ENCODE results near the gene ZBTB5. TPM values are rescaled to one million over a fixed set of nuclear protein-coding genes. Genes with fewer than 3 reads are reported as not detected.

The ZBTB5 gene
- total RNA-seq, 1 experiment from 2014 or later, result 8.8 TPM

DNA sequence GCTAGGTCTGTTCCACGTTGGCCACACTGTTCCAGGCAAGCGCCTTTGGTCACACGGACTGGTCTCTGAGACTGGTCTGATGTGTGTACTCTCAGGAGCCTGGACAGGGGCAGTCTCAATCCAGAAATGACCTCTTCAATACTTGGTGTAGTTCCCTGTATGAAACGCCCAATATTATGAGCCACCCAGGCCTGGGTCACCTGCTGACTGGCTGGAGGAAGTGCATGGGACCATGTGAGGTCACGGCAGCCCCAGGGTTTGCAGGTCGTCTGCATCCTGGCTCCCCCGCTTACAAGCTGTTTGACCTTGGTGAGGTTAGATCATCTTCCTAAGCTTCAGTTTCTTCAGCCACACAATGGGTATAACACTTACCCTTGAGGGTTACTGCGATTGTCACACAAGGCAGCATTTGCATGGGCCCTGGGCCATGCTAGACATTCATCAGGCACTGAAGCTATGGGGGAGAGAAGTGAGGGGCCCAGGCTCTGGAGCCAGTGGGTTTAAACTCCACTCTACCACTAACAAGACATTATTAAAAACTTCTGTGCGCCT lies 47.9 kb downstream of the ZBTB5 start:
- peaks cover 28% of the 10 kb centered on the region for H3K4me1 ChIP-seq (replicated peaks; ENCODE audit: insufficient read depth)
- no peaks in the 10 kb centered on the region for H3K27me3 ChIP-seq (ENCODE audit: insufficient read depth, low read depth)
- BruUV-seq (replicated peaks), result no TSS peak
- no peaks in the 10 kb centered on the region for H3K9me2 ChIP-seq (ENCODE audit: insufficient read depth)
- no peak overlapping the region for H2AFZ ChIP-seq
- H3K4me3 ChIP-seq, result no peak overlapping the region
- intact Hi-C loops (cut with micrococcal nuclease; ENCODE audit: unreplicated experiment), result no loop called here
- ChIA-PET CTCF (no interaction called here), POLR2A (ENCODE audit: unreplicated experiment) (no interaction called here)
- no peaks in the 10 kb centered on the region for H4K20me1 ChIP-seq (ENCODE audit: insufficient read depth)
- TF ChIP-seq EZH2 (IDR thresholded peaks at IDR 0.05; ENCODE audit: low read depth), result no peak
- TF ChIP-seq, protein P1, sequence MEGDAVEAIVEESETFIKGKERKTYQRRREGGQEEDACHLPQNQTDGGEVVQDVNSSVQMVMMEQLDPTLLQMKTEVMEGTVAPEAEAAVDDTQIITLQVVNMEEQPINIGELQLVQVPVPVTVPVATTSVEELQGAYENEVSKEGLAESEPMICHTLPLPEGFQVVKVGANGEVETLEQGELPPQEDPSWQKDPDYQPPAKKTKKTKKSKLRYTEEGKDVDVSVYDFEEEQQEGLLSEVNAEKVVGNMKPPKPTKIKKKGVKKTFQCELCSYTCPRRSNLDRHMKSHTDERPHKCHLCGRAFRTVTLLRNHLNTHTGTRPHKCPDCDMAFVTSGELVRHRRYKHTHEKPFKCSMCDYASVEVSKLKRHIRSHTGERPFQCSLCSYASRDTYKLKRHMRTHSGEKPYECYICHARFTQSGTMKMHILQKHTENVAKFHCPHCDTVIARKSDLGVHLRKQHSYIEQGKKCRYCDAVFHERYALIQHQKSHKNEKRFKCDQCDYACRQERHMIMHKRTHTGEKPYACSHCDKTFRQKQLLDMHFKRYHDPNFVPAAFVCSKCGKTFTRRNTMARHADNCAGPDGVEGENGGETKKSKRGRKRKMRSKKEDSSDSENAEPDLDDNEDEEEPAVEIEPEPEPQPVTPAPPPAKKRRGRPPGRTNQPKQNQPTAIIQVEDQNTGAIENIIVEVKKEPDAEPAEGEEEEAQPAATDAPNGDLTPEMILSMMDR (conservative IDR thresholded peaks at IDR 0.05), result no peak
- no peaks in the 10 kb centered on the region for H3K79me2 ChIP-seq (ENCODE audit: low read depth)
- DNase-seq, result no peak
- H3K4me2 ChIP-seq, result no peak overlapping the region
- H3K27ac ChIP-seq, result no peak overlapping the region
- no peaks in the 10 kb centered on the region for H3K36me3 ChIP-seq (ENCODE audit: low read depth)
- H3F3A ChIP-seq (ENCODE audit: insufficient read depth, low read depth), result peaks cover 12% of the 10 kb centered on the region
- H3K9me3 ChIP-seq (ENCODE audit: insufficient read depth, low read depth), result no peaks in the 10 kb centered on the region

DNA sequence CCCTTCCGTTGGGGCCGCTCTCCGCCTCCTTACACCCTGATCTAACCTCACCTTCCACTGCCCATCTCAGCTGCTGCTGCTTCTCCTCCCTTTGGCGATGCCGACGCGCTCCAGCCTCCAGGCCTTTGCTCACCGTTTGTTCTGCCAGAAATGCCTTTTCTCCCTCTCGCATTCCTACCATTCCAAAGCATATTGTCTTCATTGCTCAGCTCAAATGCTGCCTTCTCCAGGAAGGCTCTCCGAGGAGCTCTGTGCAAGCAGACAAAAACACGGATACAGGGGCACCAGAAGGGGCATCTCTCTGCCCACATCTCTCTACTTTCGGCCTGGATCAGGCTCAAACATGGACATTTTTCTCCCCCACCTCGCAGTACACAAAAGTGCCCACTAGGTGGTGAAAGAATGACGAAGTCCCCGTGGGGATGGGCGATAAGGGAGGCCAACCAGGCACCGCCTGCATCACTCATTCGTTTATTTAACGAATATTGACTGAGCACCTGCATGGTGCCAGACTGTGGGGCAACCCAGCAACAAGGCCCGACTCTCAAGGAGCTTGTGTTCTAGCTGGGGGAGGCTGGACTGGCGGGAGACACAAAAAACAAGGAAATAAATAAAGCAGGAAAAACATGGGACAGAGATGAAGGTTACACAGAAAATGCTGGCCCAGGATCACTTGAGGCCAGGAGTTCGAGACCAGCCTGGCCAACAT lies 50.1 kb downstream of the ZBTB5 start:
- Histone ChIP-seq H4K20me1 (ENCODE audit: insufficient read depth) (no peaks in the 10 kb centered on the region), H3K4me1 (replicated peaks; ENCODE audit: insufficient read depth) (peaks cover 41% of the 10 kb centered on the region), H3K9me3 (ENCODE audit: insufficient read depth, low read depth) (no peaks in the 10 kb centered on the region), H3K4me2 (peak overlapping the region; percentile 58; the same call in 1 of the 2 replicates), H3K27me3 (ENCODE audit: insufficient read depth, low read depth) (no peaks in the 10 kb centered on the region), H3K27ac (0 out of 2 replicates have a peak overlapping the region, but pooled peaks have one; percentile 27), H3F3A (ENCODE audit: insufficient read depth, low read depth) (peaks cover 23% of the 10 kb centered on the region), H3K79me2 (ENCODE audit: low read depth) (no peaks in the 10 kb centered on the region), H3K4me3 (no peak overlapping the region), H2AFZ (0 out of 2 replicates have a peak overlapping the region, but pooled peaks have one; percentile 40), H3K36me3 (ENCODE audit: low read depth) (no peaks in the 10 kb centered on the region), H3K9me2 (ENCODE audit: insufficient read depth) (no peaks in the 10 kb centered on the region)
- no TSS peak for BruUV-seq (replicated peaks)
- POLR2A ChIA-PET (ENCODE audit: unreplicated experiment), result interaction anchor here (0.7 kb wide), 1 partner anchor 11 kb away, joined by 3 read pairs; no protein-coding TSS in a partner anchor
- CTCF ChIA-PET, result interaction anchor here (0.7 to 0.9 kb wide), 2 partner anchors 419 to 632 kb away, joined by 4 to 8 read pairs; no protein-coding TSS in a partner anchor
- peak; percentile 70 to 71 for DNase-seq
- no peak for TF ChIP-seq EZH2 (IDR thresholded peaks at IDR 0.05; ENCODE audit: low read depth)
- TF ChIP-seq, protein P1 (conservative IDR thresholded peaks at IDR 0.05), result peak; percentile 79
- intact Hi-C loops (cut with micrococcal nuclease; ENCODE audit: unreplicated experiment), result no loop called here

DNA sequence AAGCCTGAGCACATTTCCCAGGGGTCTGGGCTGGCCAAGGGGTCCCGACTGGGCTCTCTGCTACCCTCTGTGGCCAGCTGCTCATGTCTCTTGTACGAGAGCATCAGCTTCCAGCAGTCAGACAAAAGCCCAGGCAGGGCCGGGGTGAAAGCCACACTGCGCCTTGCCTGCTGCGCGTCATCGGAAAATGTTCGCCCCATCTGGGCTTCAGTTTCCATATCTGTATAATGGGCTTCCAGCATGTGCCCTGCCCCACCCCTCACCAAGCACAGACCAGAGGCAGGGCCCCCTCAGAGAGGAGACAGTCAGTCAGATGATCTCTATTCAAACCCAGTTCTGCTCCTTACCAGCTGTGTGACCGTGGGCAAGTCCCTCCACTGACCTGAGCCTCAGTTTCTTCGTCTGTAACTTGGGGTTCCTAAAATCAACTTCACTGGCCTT lies 50.7 kb downstream of the ZBTB5 start:
- DNase-seq, result no peak
- 0 out of 2 replicates have a peak overlapping the region, but pooled peaks have one; percentile 27 for H3K27ac ChIP-seq
- ChIA-PET CTCF (interaction anchor here (0.9 kb wide), 1 partner anchor 418 kb away, joined by 4 read pairs; no protein-coding TSS in a partner anchor), POLR2A (ENCODE audit: unreplicated experiment) (interaction anchor here (0.7 kb wide), 1 partner anchor 11 kb away, joined by 3 read pairs; no protein-coding TSS in a partner anchor)
- TF ChIP-seq EZH2 (IDR thresholded peaks at IDR 0.05; ENCODE audit: low read depth), result no peak
- TF ChIP-seq, protein P1 (conservative IDR thresholded peaks at IDR 0.05), result no peak
- H3K27me3 ChIP-seq (ENCODE audit: insufficient read depth, low read depth), result no peaks in the 10 kb centered on the region
- intact Hi-C loops (cut with micrococcal nuclease; ENCODE audit: unreplicated experiment), result no loop called here
- no peaks in the 10 kb centered on the region for H3K9me3 ChIP-seq (ENCODE audit: insufficient read depth, low read depth)
- H3K4me2 ChIP-seq, result peak overlapping the region; percentile 58; the same call in 1 of the 2 replicates
- H3K36me3 ChIP-seq (ENCODE audit: low read depth), result no peaks in the 10 kb centered on the region
- H3K4me3 ChIP-seq, result no peak overlapping the region
- H3K9me2 ChIP-seq (ENCODE audit: insufficient read depth), result no peaks in the 10 kb centered on the region
- peaks cover 23% of the 10 kb centered on the region for H3F3A ChIP-seq (ENCODE audit: insufficient read depth, low read depth)
- H2AFZ ChIP-seq, result no peak overlapping the region
- H3K4me1 ChIP-seq (replicated peaks; ENCODE audit: insufficient read depth), result peaks cover 48% of the 10 kb centered on the region
- H4K20me1 ChIP-seq (ENCODE audit: insufficient read depth), result no peaks in the 10 kb centered on the region
- no peaks in the 10 kb centered on the region for H3K79me2 ChIP-seq (ENCODE audit: low read depth)
- BruUV-seq (replicated peaks), result no TSS peak

All from PC-9 (cell line).